NCI-H1417 treated with DMSO at 0.1 percent for 48 hours (cell line): ENCODE results near the gene VWA5B1.
"Not testable (repeated sequence)": the region's sequence is repeated elsewhere in the genome, so short reads cannot be mapped to it uniquely, and the experiment has no call there.

ENCODE experiments used
- DNase-seq: peaks from one replicate; lab custom pipeline; 2025; lab: John Stamatoyannopoulos, UW

The VWA5B1 gene

GRCh38 chr1:20290624-20291597 is at the start of gene VWA5B1:
Gene VWA5B1, plus strand, starts transcription at chr1:20290875. Its CDS starts 19,727 bp downstream, at chr1:20310602.
- DNase-seq = peak; percentile 44

DNA sequence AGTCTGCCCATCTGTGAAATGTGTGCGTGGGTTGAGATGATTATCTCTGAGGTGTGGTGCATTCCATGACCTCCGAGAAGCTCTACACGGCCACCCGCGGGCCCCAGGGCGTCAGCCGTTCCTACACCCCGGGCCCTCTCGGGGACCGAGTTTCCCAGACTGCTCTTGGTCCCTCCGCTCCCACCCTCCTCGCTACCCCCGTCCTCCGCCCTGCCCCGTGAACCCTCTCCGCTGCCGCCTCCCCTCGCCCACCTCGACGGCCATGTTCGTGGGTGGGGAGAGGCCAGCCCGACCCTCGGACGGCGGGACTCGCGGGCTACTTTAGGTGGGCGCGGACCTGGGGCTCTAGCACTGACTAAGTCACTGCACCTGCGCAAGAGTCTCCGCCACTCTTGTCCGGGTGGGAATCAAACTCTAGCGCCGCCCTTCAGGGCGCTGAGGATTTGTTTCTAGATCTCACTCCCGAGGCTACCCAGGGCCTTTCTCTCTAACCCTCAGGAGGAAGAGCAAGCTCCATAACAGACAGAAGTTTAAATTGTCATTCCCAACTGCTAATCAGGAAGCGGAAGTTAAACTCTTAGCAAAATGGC is 47.7 kb upstream of the VWA5B1 start:
- DNase-seq = no peak

- no peak for DNase-seq
These were observed 41.6 kb upstream of the VWA5B1 start for GRCh38 chr1:20248971-20249612.

DNA sequence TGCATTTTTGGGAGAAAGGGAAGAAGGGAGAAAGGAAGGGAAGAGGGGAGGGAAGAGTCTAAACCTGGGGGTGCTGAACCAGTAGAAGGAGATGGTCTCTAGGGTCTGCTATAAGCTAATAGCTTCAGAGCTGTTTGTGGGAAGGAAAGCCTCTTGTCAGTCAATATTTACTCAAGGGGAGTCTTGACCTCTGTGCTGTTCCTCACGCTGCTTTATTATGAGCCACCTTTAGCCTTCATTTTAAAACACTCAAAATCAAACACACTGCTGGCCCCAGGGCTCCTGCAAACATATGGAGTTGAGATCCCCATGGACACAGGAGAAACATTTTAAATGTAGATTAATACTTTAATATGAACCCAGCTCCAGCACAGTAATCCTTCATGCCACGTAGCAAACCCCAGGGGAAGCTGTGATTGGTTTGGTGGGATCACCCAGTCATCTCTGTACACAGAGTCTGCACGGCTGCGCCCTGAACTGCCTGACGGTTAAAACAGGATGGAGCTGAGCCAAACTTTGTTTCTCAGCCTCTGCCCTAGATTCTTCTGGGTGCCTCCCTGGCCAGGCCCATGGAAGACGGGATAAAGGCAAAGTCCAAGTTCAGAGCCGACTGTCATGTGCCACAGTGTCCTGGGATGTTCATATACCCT is 40.2 kb upstream of the VWA5B1 start:
- no peak for DNase-seq

DNA sequence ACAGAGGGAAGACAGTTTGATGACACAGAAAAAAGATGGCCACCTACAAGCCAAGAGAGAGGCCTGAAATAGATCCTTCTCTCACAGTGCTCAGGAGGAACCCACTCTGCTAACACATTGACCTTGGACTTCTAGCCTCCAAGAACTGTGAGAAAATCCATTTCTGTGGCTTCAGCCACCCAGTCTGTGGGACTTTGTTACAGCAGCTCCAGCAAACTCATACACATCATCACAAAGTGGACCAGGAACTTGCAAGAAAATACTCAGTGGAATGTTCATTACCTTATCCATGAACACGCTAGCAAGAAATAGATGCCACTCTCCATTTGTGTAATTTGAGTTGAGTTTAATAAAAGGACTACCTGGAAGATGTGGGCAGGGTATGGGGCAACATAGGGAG is 38.1 kb upstream of the VWA5B1 start:
- no peak for DNase-seq

GRCh38 chr1:20255666-20256065 is 35.0 kb upstream of the VWA5B1 start:
- DNase-seq = no peak

DNA sequence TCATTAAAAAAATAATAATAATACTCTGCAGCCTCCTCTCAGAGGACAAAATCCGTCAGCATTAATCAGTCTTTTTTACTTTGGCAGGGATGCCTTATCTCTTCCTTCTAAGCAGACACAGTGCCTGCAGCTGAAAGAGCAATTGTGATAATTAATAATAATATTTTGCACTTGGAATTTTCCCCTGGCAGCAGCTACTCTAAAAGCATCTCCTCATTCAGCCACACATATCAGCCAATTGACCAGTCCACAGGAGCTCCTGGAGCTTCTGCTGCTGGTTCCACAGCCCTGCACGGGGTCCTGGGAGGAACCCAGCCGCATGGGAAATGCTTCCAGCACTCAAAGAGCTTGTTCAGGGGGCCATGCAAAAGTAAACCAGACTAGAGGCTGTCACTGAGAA is 31.0 kb upstream of the VWA5B1 start:
- no peak for DNase-seq

DNA sequence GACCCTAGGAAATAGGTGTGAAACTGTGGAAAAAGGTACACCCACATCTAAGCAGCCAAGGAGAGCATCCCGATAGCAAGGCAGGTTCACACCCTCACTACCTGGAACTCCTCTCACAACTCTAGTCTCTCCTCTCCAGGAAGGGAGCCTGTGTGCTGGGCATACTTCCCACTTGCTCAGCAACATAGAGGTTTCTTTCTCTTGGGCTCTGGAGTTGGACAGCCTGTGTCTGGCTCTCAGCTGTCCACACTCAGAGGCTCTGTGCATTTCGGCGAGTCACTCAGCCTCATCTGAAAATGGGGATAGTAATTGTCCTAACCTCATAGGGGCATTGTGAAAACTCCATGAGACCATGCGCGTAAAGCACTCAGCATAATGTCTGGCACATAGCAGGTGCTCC is 29.6 kb upstream of the VWA5B1 start:
- no peak for DNase-seq

GRCh38 chr1:20262810-20263534 is 27.7 kb upstream of the VWA5B1 start:
- no peak for DNase-seq

DNA sequence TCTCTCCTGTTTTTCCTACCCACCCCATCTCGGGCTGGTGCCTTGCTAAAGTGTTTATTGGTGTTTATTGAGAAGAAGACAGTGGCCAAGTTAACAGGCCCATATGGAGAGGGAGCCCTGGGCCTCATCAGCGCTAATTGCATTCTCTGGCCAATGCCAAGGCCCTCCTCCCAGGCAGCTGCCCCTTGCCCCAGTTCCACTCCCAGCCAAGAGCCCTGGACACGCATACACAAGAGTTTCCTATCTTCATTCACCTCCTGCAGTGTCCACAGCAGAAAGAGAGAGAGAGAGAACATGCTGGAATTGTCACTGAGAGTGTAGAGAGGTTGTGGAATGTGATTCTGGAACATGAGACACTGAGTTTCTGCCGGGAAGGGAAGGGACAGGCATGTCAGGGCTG is 25.4 kb upstream of the VWA5B1 start:
- DNase-seq = no peak

DNA sequence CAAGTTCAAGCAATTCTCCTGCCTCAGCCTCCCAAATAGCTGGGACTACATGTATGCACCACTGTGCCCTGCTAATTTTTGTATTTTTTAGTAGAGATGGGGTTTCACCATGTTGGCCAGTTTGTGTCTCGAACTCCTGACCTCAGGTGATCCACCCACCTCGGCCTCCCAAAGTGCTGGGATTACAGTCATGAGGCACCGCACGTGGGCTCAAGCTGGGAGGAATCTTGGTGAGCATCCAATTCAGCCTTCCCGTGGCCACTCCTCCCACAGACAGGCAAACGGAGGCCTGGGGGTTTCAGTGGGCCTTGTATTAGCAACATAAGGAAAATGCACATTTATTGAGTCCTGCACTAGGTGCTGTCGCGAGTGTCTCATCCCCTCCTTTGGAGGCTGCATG is 24.5 kb upstream of the VWA5B1 start:
- DNase-seq = no peak

DNA sequence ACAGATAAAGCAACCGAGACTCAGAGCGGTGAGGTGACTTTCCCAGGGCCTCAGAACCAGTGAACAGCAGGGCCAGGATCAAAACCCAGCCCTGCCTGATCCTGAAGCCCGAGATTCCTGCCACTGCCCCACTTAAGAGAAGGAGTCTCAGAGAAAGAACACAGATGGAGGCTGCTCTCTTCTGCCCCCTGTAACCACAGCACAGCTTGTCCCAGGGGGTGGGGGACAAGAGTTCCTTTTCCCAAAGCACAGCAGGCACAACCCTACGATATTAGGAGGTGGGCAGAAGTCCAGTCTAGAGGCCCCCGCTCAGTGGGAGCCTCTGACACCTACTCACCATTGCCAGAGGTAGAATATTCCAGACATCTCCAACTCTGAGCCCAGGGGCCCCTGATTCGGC is 24.0 kb upstream of the VWA5B1 start:
- no peak for DNase-seq

- DNase-seq = no peak
These were observed 18.9 kb upstream of the VWA5B1 start for GRCh38 chr1:20271498-20272400.

DNA sequence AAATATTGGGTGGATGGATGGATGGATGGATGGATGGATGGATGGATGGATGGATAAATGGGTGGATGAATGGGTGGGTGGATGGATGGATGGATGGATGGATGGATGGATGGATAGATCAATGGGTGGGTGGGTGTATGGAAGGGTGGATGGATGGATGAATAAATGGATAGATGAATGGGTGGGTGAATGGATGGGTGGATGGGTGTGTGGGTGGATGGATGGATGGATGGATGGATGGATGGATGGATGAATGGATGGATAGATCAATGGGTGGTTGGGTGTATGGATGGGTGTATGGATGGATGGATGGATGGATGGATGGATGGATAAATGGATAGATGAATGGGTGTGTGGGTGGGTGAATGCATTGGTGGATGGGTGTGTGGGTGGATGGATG is 17.0 kb upstream of the VWA5B1 start:
- DNase-seq = not testable (repeated sequence)

DNA sequence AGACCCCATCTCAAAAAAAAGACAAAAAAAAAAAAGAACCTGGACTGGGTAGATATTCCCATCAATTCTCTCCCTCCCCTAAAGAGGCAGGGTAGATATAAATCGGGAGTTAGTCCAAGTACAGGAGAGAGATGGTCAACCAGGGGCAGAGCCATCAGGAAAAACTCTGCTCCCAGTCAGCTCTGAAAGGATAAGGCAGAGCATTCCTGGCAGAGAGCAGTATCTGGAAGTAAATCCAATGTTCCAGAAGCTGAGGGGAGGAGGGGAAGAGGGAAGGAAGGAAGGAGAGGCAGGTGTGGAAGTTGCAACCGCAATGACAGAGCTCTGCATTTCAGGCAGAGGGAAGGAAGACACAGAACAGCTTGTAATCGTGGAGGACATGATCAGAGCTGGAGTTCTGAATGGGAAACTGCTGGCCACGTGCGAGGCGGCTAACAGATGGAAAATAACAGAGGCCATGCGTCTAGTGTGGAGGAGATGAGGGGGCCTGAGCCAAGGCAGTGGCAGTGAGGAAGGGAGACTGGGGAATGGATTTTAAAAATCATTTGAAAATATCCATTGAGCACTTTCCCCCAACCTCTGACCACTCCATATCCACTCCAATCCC is 15.3 kb upstream of the VWA5B1 start:
- no peak for DNase-seq

DNA sequence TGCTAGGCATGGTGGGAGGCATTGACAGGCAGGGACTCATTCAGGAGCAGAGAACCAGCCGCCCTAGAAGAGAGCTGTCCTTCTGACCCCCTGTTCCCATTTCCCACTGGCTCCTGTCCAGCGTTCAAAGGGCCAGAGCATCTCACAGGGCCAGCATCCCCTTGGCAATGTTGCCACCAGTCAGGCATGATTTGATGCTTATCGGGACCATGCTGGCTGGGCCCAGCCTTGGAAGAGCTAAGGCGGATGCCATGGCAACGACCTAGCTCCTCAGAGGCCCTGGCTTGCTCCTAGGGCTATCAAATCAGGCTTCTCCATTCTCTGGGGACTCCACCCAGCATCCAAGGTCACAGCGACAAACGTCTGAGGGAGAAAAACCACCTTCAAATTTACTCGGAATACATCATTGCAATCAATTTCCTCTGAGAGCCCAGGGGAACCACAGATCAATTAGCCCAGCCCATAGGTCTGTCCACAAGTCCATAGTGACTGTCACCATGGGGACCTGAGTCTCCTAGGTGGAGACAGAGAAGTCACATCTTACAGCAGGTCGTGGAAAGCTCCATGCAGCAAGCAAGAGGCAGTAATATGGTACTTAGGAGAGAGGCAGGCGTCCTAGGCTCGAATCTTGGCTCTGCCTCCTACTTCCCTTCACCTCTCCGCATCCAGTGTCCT is 14.1 kb upstream of the VWA5B1 start:
- no peak for DNase-seq

DNA sequence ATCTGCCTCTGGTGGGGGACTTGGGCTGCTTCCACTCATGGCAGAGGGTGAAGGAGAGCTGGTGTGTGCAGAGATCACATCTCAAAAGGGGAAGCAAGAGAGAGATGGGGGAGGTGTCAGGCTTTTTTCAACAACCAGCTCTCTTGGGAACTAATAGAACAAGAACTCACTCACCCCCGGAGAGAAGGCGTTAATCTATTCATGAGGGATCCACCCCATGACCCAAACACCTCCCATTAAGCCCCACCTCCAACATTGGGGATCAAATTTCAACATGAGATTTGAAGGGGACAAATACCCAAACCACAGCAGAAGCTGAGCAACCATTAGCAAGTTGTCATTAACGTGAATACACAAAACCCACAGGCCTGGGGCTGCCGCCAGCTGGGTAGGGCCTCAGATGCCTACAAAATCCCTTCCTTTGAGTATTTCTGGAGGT is 12.0 kb upstream of the VWA5B1 start:
- DNase-seq = no peak

GRCh38 chr1:20279509-20279908 is 11.2 kb upstream of the VWA5B1 start:
- no peak for DNase-seq

GRCh38 chr1:20280341-20280740 is 10.3 kb upstream of the VWA5B1 start:
- DNase-seq = no peak

DNA sequence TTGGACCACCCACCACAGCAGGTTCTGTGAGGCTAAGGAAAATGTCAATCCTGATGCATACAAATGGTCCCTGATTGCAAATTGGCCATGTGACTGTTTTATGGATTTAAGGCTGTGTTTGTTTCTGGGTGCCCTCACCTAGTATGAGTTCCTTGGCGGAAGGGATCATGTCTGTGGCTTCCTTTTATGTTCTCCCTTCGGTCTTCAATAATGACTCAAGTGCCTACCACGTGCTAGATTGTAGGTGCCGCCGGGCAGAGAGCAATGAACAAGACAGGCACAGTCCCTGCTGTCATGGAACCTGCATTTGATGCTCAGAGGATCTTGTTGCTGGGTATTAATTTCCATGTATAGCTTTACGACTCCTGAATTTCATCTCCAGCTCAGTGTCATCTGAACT is 9.8 kb upstream of the VWA5B1 start:
- no peak for DNase-seq
